Tibial nerve (tissue), 4 donors: ENCODE data around the gene SYT10. TPM values are rescaled to one million over a fixed set of nuclear protein-coding genes. Genes with fewer than 3 reads are reported as not detected.

ENCODE experiments used
- DNase-seq, 2 donors: peaks; one replicate each; pipeline ENCODE4 v3.0.0-alpha.2; 2019; ENCODE audit warnings: low spot score in 2 of 2
- H3K27ac ChIP-seq, 4 donors: fragments of 200-600 bp; sonication (generic) in 3 of 4; one replicate each; pipeline ENCODE4 v1.5.1; 2017 to 2019; ENCODE audit warnings: mild to moderate bottlenecking in 1 of 4
- H3K27me3 ChIP-seq, 2 donors: fragments of 200-600 bp; sonication (generic) in 1 of 2; one replicate each; pipeline versions ENCODE4 v1.5.1 to v1.6.0; 2017 to 2019
- H3K36me3 ChIP-seq, 3 donors: fragments of 200-600 bp; sonication (generic); one replicate each; pipeline ENCODE4 v1.5.1; 2018 to 2019
- H3K4me1 ChIP-seq, 4 donors: fragments of 200-600 bp; sonication (generic) in 3 of 4; one replicate each; pipeline ENCODE4 v1.5.1; 2017 to 2019
- H3K4me3 ChIP-seq, 4 donors: fragments of 200-600 bp; sonication (generic) in 3 of 4; one replicate each; pipeline ENCODE4 v1.5.1; 2017 to 2019; ENCODE audit warnings: mild to moderate bottlenecking in 1 of 4, moderate library complexity in 1 of 4
- H3K9me3 ChIP-seq, 4 donors: fragments of 200-600 bp; sonication (generic) in 3 of 4; one replicate each; pipeline ENCODE4 v1.5.1; 2017 to 2019
- EP300 ChIP-seq, 2 donors: sonication (generic); formaldehyde crosslinking; IDR thresholded peaks; one replicate each; pipeline ENCODE4 v1.6.1; 2017; ENCODE audit warnings: antibody characterized with exemption in 2 of 2, mild to moderate bottlenecking in 1 of 2
- POLR2A ChIP-seq, 2 donors: fragments of 450-650 bp; IDR thresholded peaks; one replicate each; pipeline ENCODE4 v1.6.1; 2017; ENCODE audit warnings: antibody characterized with exemption in 2 of 2, mild to moderate bottlenecking in 2 of 2, moderate library complexity in 2 of 2
- WGBS, 2 donors: methylation state at CpG; one replicate each; pipeline ENCODE4 v1.1.5; 2018; 5-methylcytosine and 5-hydroxymethylcytosine counted together
- total RNA-seq, 4 donors: library from RNA; depleted of rRNA; stranded (reverse); fragments of >200 nt; gene quantifications; one replicate each; pipeline ENCODE4 v1.1.0, GENCODE V29; 2016
- TF ChIP-seq, protein P1 (sequence below), 5 experiments: fragments of 200-600 bp in 3 of 5; fragments of 450-650 bp in 2 of 5; sonication (generic) in 3 of 5; IDR thresholded peaks; one replicate each; pipeline ENCODE4 v1.5.1; 2016 to 2019; ENCODE audit warnings: antibody characterized with exemption in 5 of 5, mild to moderate bottlenecking in 3 of 5, moderate library complexity in 2 of 5

Gene SYT10, protein sequence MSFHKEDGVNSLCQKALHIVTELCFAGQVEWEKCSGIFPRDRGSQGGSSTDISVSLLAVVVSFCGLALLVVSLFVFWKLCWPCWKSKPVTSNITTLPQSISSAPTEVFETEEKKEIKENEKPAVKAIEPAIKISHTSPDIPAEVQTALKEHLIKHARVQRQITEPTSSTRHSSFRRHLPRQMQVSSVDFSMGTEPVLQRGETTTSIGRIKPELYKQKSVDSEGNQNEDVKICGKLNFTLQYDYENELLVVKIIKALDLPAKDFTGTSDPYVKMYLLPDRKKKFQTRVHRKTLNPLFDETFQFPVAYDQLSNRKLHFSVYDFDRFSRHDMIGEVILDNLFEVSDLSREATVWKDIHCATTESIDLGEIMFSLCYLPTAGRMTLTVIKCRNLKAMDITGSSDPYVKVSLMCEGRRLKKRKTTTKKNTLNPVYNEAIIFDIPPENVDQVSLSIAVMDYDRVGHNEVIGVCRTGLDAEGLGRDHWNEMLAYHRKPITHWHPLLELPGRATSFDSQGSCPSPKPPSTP
- total RNA-seq = 1 to 10 TPM; 1.4 to 5.0 (median 1.7) TPM

DNA sequence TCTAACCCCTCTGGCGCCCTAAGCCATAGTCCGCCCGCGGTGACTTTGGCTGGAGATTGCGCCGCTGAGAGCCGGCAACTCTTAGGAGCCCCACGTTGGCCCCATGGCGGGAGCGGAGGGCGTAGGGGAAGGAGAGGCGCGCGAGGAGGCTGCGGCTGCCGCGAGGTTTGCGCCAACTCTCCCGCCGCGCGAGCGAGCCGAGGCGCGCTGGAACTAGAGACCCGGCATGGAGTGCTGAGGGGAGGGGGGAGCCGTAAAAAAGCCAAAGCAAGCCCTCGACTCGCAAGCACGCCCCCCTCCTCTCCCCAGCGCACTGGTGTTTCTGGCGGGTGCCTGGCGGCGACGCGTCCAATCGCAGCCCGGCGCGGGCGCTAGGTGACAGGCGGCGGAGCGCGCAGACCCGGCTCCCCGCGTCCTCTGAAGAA, at the start of gene SYT10:
Gene SYT10 (minus strand): TSS at position 233 of the 425 bp plus-strand sequence. CDS start 297 bp downstream, outside the sequence.
- peak within 1 kb of the TSS in 3 of 4 donors; percentile 43 to 78 (median 78) for H3K27ac ChIP-seq
- H3K36me3 ChIP-seq = no peaks in the 10 kb centered on the region
- peak in 1 of 2 donors; percentile 33 for TF ChIP-seq EP300 (IDR thresholded peaks at IDR 0.05)
- no peak for TF ChIP-seq POLR2A (IDR thresholded peaks at IDR 0.05)
- H3K9me3 ChIP-seq = no peaks in the 10 kb centered on the region
- 0 to 1% methylated on average over 34 to 48 of the region's 49 CpGs for WGBS, 2 donors
- peak within 1 kb of the TSS; percentile 40 to 62 (median 58) for H3K4me3 ChIP-seq
- peaks cover 0 to 18% (median 0%) of the 10 kb centered on the region in 4 donors for H3K4me1 ChIP-seq
- DNase-seq = no peak
- H3K27me3 ChIP-seq = peaks cover 0 to 18% of the 10 kb centered on the region in 2 donors

DNA sequence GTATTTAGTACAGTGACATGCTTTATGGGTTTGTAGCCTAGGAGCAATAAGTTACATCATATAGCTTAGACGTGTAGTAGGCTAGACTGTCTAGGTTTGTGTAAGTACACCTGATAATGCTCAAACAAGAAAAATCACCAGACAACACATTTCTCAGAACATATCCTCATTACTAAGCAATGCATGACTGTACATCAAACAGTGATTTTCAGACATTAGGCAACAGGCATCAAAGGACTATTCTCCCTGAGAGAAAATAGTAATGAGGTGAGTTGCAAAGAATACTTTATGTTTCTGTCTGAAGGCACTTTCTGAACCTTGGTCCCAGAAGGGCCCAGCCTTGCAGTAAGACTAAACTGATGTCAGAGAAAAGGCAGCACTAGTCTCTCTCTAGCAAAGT, 48.4 kb upstream of the SYT10 start:
- TF ChIP-seq EP300 (IDR thresholded peaks at IDR 0.05) (no peak), POLR2A (IDR thresholded peaks at IDR 0.05) (no peak)
- TF ChIP-seq, protein P1, sequence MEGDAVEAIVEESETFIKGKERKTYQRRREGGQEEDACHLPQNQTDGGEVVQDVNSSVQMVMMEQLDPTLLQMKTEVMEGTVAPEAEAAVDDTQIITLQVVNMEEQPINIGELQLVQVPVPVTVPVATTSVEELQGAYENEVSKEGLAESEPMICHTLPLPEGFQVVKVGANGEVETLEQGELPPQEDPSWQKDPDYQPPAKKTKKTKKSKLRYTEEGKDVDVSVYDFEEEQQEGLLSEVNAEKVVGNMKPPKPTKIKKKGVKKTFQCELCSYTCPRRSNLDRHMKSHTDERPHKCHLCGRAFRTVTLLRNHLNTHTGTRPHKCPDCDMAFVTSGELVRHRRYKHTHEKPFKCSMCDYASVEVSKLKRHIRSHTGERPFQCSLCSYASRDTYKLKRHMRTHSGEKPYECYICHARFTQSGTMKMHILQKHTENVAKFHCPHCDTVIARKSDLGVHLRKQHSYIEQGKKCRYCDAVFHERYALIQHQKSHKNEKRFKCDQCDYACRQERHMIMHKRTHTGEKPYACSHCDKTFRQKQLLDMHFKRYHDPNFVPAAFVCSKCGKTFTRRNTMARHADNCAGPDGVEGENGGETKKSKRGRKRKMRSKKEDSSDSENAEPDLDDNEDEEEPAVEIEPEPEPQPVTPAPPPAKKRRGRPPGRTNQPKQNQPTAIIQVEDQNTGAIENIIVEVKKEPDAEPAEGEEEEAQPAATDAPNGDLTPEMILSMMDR (IDR thresholded peaks at IDR 0.05) = no peak
- no peaks in the 10 kb centered on the region for H3K36me3 ChIP-seq
- DNase-seq = no peak
- H3K9me3 ChIP-seq = peaks cover 0 to 12% (median 0%) of the 10 kb centered on the region in 4 donors
- WGBS, 2 donors = 40 to 59% methylated on average over 1 of the region's 1 CpG
- H3K4me3 ChIP-seq = no peak overlapping the region
- no peaks in the 10 kb centered on the region for H3K4me1 ChIP-seq
- no peak overlapping the region for H3K27ac ChIP-seq
- H3K27me3 ChIP-seq = no peaks in the 10 kb centered on the region

DNA sequence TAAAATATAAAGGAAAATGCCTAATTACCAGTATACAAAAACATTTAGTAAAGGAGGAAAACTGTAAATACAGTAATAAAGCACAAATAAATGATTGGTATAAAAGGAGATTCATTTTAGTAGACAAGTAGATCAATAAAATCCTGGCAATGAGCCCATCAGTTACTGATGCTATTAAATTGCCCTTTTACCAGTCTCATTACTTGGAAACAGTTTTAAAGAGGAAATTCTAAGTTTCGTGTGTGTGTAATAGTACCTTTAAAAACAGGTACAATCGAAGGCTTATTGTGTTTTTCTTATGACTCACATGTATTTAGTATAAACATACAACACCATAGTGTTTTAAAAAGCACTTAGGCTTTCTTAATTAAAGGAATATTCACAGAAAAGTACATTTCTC, 46.4 kb upstream of the SYT10 start:
- Histone ChIP-seq H3K36me3 (no peaks in the 10 kb centered on the region), H3K27ac (no peak overlapping the region), H3K27me3 (no peaks in the 10 kb centered on the region), H3K4me3 (no peak overlapping the region), H3K9me3 (no peaks in the 10 kb centered on the region), H3K4me1 (no peaks in the 10 kb centered on the region)
- DNase-seq = no peak
- 74 to 75% methylated on average over 2 of the region's 2 CpGs for WGBS, 2 donors
- TF ChIP-seq, protein P1 (IDR thresholded peaks at IDR 0.05) = no peak
- TF ChIP-seq POLR2A (IDR thresholded peaks at IDR 0.05) (no peak), EP300 (IDR thresholded peaks at IDR 0.05) (no peak)

DNA sequence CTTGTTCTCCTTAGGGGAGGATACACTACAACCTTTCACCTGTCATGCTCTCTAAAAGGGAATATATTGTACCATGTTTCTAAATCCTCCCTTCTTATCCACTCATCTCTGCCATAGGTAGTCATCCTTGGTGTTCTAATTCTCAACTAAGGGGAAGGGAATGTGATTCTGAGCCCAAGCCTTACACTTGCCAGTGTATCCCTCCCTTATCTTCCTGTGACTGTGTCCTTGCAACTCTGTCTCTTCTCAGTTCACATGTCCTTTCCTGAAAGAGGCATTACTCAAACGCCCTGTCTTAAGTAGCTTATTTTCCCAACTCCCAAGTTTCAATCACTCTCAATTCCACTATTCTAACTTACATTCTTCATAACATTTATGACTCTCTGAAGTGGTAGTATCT, 44.5 kb upstream of the SYT10 start:
- WGBS, 2 donors = 68 to 82% methylated on average over 1 of the region's 1 CpG
- Histone ChIP-seq H3K9me3 (no peaks in the 10 kb centered on the region), H3K27ac (no peak overlapping the region), H3K4me3 (no peak overlapping the region), H3K4me1 (no peaks in the 10 kb centered on the region), H3K27me3 (no peaks in the 10 kb centered on the region), H3K36me3 (no peaks in the 10 kb centered on the region)
- DNase-seq = no peak
- TF ChIP-seq, protein P1 (IDR thresholded peaks at IDR 0.05) = no peak
- TF ChIP-seq EP300 (IDR thresholded peaks at IDR 0.05) (no peak), POLR2A (IDR thresholded peaks at IDR 0.05) (no peak)

DNA sequence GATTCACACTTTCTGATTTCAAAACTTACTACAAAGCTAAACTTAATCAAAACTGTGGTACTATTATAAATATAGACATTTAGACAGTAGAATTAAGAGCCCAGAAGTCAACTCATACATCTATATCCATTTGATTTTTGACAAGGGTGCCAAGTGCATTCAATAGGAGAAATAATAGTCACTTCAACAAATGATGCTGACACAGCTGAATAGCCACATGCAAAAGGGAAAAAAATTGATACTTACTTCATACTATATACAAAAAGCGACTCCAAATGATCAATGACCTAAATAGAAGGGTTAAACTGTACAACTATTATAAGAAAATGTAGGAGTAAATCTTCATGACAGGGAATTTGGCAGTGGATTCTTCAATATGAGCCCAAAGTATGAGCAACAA, 40.7 kb upstream of the SYT10 start:
- no peak overlapping the region for H3K27ac ChIP-seq
- H3K36me3 ChIP-seq = no peaks in the 10 kb centered on the region
- peaks cover 0 to 7% (median 0%) of the 10 kb centered on the region in 4 donors for H3K9me3 ChIP-seq
- 72 to 73% methylated on average over 1 of the region's 1 CpG for WGBS, 2 donors
- H3K27me3 ChIP-seq = no peaks in the 10 kb centered on the region
- DNase-seq = no peak
- no peak overlapping the region for H3K4me3 ChIP-seq
- TF ChIP-seq EP300 (IDR thresholded peaks at IDR 0.05) = no peak
- no peak for TF ChIP-seq POLR2A (IDR thresholded peaks at IDR 0.05)
- TF ChIP-seq, protein P1 (IDR thresholded peaks at IDR 0.05) = no peak
- H3K4me1 ChIP-seq = no peaks in the 10 kb centered on the region
